Activated T-helper 1 cell treated with Interleukin-2 at 50 U/mL for 16 hours (primary cell): ENCODE results near the gene FOXJ1.

Experiments
- DNase-seq: peaks from one replicate; pipeline ENCODE4 v3.0.0-alpha.2; 2020; ENCODE audit warnings: low read depth

The FOXJ1 gene

GRCh38 chr17:76140661-76141211 is 309 bp downstream of the FOXJ1 start:
- no peak for DNase-seq

GRCh38 chr17:76139801-76140660 is 1.0 kb downstream of the FOXJ1 start:
- DNase-seq: peak; percentile 31

- no peak for DNase-seq
Measured at GRCh38 chr17:76138896-76139752, 1.9 kb downstream of the FOXJ1 start.

- DNase-seq: no peak
Measured at GRCh38 chr17:76138234-76138895, 2.7 kb downstream of the FOXJ1 start.

GRCh38 chr17:76137351-76138233 is 3.5 kb downstream of the FOXJ1 start:
- DNase-seq: no peak

- DNase-seq: no peak
Measured at GRCh38 chr17:76137001-76137350, 4.1 kb downstream of the FOXJ1 start.

- no peak for DNase-seq
Measured at GRCh38 chr17:76136276-76137000, 4.6 kb downstream of the FOXJ1 start.

- no peak for DNase-seq
Measured at GRCh38 chr17:76135810-76136188, 5.2 kb downstream of the FOXJ1 start.

- no peak for DNase-seq
Measured at GRCh38 chr17:76134911-76135809, 5.9 kb downstream of the FOXJ1 start.

GRCh38 chr17:76132574-76133338 is 8.3 kb downstream of the FOXJ1 start:
- no peak for DNase-seq

- no peak for DNase-seq
Measured at GRCh38 chr17:76131692-76132573, 9.1 kb downstream of the FOXJ1 start.

- DNase-seq: no peak
Measured at GRCh38 chr17:76131051-76131691, 9.9 kb downstream of the FOXJ1 start.

GRCh38 chr17:76130473-76130872 is 10.6 kb downstream of the FOXJ1 start:
- no peak for DNase-seq

GRCh38 chr17:76125922-76126321 is 15.1 kb downstream of the FOXJ1 start:
- DNase-seq: no peak

GRCh38 chr17:76125391-76125675 is 15.7 kb downstream of the FOXJ1 start:
- DNase-seq: no peak

GRCh38 chr17:76124582-76125390 is 16.3 kb downstream of the FOXJ1 start:
- no peak for DNase-seq
